A673 (cell line): ENCODE data around the gene SYNPO. TPM values are rescaled to one million over a fixed set of nuclear protein-coding genes. Genes with fewer than 3 reads are reported as not detected.

Experiments used
- BruUV-seq: library from RNA; stranded (reverse); fragments of 400-500 nt; replicated peaks from 2 replicates; lab custom pipeline; 2021; lab: Mats Ljungman, UMichigan
- CTCF ChIA-PET: fragments of 300-600 bp; sonication (Branson Sonifier 250); formaldehyde crosslinking; loops from one replicate; lab custom pipeline; 2022; ENCODE audit warnings: antibody characterized with exemption; lab: Charles Lee
- POLR2A ChIA-PET: fragments of 300-600 bp; sonication (Branson Sonifier 250); formaldehyde crosslinking; loops from one replicate; lab custom pipeline; 2022; ENCODE audit warnings: antibody characterized with exemption; ENCODE audit not compliant: low non-redundant PET; lab: Charles Lee
- DNase-seq: peaks from one replicate; pipeline ENCODE4 v3.0.0-alpha.2; 2015; ENCODE audit warnings: low spot score
- H3K27ac ChIP-seq: fragments of 200-600 bp; sonication (generic); 2 replicates; pipeline ENCODE4 v1.5.1; 2016; ENCODE audit warnings: mixed run types, low read depth, mild to moderate bottlenecking, mixed read lengths, antibody characterized with exemption, low read length; ENCODE audit not compliant: poor library complexity, severe bottlenecking
- H3K27me3 ChIP-seq: fragments of 200-600 bp; sonication (generic); replicated peaks from 2 replicates; pipeline ENCODE4 v1.6.1; 2017; ENCODE audit warnings: mixed run types, low read depth, mild to moderate bottlenecking, mixed read lengths, antibody characterized with exemption, low read length; ENCODE audit not compliant: insufficient read depth, poor library complexity
- H3K36me3 ChIP-seq: fragments of 200-600 bp; sonication (generic); 2 replicates; pipeline ENCODE4 v1.6.1; 2016; ENCODE audit warnings: mixed run types, mild to moderate bottlenecking, mixed read lengths, antibody characterized with exemption, low read length; ENCODE audit not compliant: insufficient read depth, poor library complexity, severe bottlenecking
- H3K4me1 ChIP-seq: fragments of 200-600 bp; sonication (generic); 2 replicates; pipeline ENCODE4 v1.6.1; 2017; ENCODE audit warnings: mixed run types, mild to moderate bottlenecking, mixed read lengths, antibody characterized with exemption, low read length; ENCODE audit not compliant: insufficient read depth, poor library complexity, severe bottlenecking
- H3K4me3 ChIP-seq: fragments of 200-600 bp; sonication (generic); 2 replicates; pipeline ENCODE4 v1.5.1; 2016; ENCODE audit warnings: low read depth, mixed run types, mild to moderate bottlenecking, mixed read lengths, low read length; ENCODE audit not compliant: poor library complexity, severe bottlenecking
- H3K9me3 ChIP-seq: fragments of 200-600 bp; sonication (generic); 2 replicates; pipeline ENCODE4 v1.6.1; 2016; ENCODE audit warnings: mixed run types, low read depth, mild to moderate bottlenecking, mixed read lengths, antibody characterized with exemption, low read length; ENCODE audit not compliant: poor library complexity, severe bottlenecking
- CTCF ChIP-seq: fragments of 300-800, 200-600 bp; sonication (generic); conservative IDR thresholded peaks from 2 replicates; pipeline ENCODE4 v1.5.1; 2017; ENCODE audit warnings: low read depth, mild to moderate bottlenecking, antibody characterized with exemption, low read length, moderate library complexity, mixed read lengths
- EZH2 ChIP-seq: fragments of 200-600 bp; sonication (generic); IDR thresholded peaks from 2 replicates; pipeline ENCODE4 v1.6.1; 2017; ENCODE audit warnings: borderline replicate concordance, low read depth, mild to moderate bottlenecking, mixed read lengths, antibody characterized with exemption, low read length; ENCODE audit not compliant: poor library complexity, severe bottlenecking
- intact Hi-C: fragments of 100-400 bp; cut with micrococcal nuclease; formaldehyde crosslinking; loops from one replicate; pipeline ENCODE4 v1.10.0; 2022; ENCODE audit not compliant: unreplicated experiment
- total RNA-seq: library from RNA; stranded (reverse); gene quantifications from 2 replicates; pipeline ENCODE4 v1.2.3, GENCODE V29; 2021

The SYNPO gene
- total RNA-seq, 1 experiment from 2014 or later, result 7.6 TPM

GRCh38 chr5:150700246-150700593 is 59.8 kb downstream of the SYNPO start:
- peak overlapping the region; percentile 83 for H3K4me3 ChIP-seq
- peak overlapping the region; percentile 92 for H3K27ac ChIP-seq
- no peaks in the 10 kb centered on the region for H3K9me3 ChIP-seq
- POLR2A ChIA-PET, result no interaction called here
- no peak for DNase-seq
- H3K4me1 ChIP-seq, result peaks cover 14% of the 10 kb centered on the region
- no peaks in the 10 kb centered on the region for H3K27me3 ChIP-seq
- CTCF ChIA-PET, result interaction anchor here (1.5 kb wide), 1 partner anchor 146 kb away, joined by 5 read pairs; the partner anchor contains the start of gene IRGM
- TF ChIP-seq CTCF (no peak), EZH2 (no peak)
- no TSS peak for BruUV-seq
- intact Hi-C loops, result loop anchor here (2.0 to 10.0 kb wide), 2 partner anchors 137 to 245 kb away; no protein-coding TSS in a partner anchor
- peaks cover 39% of the 10 kb centered on the region for H3K36me3 ChIP-seq

GRCh38 chr5:150700594-150701377 is 60.3 kb downstream of the SYNPO start, which contains the start of gene RBM22:
Gene RBM22 (minus strand): TSS chr5:150701062. CDS start chr5:150700985, 77 bp downstream.
- CTCF ChIA-PET, result interaction anchor here (0.8 to 1.5 kb wide), 4 partner anchors 8 to 146 kb away, joined by 3 to 5 read pairs (median 4); partner anchors contain the start of gene IRGM
- peak within 1 kb of the TSS; percentile 83 for H3K4me3 ChIP-seq
- H3K9me3 ChIP-seq, result no peaks in the 10 kb centered on the region
- H3K4me1 ChIP-seq, result peaks cover 14% of the 10 kb centered on the region
- DNase-seq, result peak; percentile 95
- peak within 1 kb of the TSS; percentile 92 for H3K27ac ChIP-seq
- H3K36me3 ChIP-seq, result peaks cover 34% of the 10 kb centered on the region
- no TSS peak for BruUV-seq
- H3K27me3 ChIP-seq, result no peaks in the 10 kb centered on the region
- TF ChIP-seq EZH2 (no peak), CTCF (peak; percentile 74)
- POLR2A ChIA-PET, result interaction anchor here (0.6 to 0.8 kb wide), 3 partner anchors 8 to 81 kb away, joined by 3 to 4 read pairs (median 3); partner anchors contain the start of gene DCTN4
- intact Hi-C loops, result loop anchor here (2.0 to 10.0 kb wide), 2 partner anchors 138 to 246 kb away; no protein-coding TSS in a partner anchor

- H3K27me3 ChIP-seq, result no peaks in the 10 kb centered on the region
- ChIA-PET CTCF (no interaction called here), POLR2A (no interaction called here)
- no peaks in the 10 kb centered on the region for H3K9me3 ChIP-seq
- no peak overlapping the region for H3K27ac ChIP-seq
- H3K36me3 ChIP-seq, result peaks cover 7% of the 10 kb centered on the region
- TF ChIP-seq CTCF, result no peak
- TF ChIP-seq EZH2, result no peak
- DNase-seq, result no peak
- peaks cover 14% of the 10 kb centered on the region for H3K4me1 ChIP-seq
- no TSS peak for BruUV-seq
- intact Hi-C loops, result loop anchor here (10.0 kb wide), 1 partner anchor 249 kb away; no protein-coding TSS in a partner anchor
- no peak overlapping the region for H3K4me3 ChIP-seq
Measured at GRCh38 chr5:150703762-150704161, 63.3 kb downstream of the SYNPO start.
